ENCODE results near the gene LRRD1.
A peak's percentile ranks its signal among the peaks of the same experiment; 100 is the strongest.

The LRRD1 gene

GRCh38 chr7:92135052-92135889 is 43.7 kb downstream of the LRRD1 start:
- DNase-seq (ENCODE audit: low spot score), result peak; percentile 36
- TF ChIP-seq CTCF (IDR thresholded peaks at IDR 0.05; ENCODE audit: extremely low read depth, missing control alignments), result no peak

DNA sequence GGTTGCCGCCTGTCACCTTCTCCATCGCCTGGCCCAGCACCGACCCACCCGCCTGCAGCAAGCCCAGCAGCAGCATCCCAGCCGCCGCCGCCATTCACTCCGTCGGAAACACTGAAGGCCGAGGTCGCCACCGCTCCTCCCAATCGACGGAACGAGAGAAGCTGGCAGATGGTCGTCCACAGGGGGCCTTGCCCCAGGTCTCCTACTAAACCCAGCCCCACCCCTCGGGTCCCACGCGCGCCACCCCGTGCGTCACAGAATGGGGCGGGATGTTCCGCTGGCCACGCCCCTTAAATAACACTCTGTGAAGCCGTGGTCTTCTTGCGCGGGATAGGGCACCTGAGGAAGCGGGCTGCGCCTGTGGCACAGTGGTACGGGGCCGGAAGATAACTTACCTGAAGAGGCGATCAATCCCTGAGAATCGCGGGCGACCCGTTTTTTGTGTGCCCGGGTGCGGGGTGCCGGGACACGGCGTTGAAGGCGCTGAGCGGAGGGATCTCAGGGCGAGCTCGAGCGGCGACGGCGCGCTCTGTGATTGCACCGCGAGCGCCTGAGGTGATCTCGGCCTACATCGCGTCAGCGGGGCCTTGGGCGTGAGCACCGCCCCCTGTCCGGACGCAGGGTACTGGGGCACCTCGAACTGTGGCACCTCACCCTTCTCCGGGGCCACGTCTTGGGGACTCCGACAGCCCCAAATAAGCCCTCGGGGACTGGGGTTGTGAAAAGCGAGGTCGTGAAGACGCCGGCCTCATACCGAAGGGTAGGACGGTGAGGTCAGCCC is 44.5 kb downstream of the LRRD1 start, which contains the start of gene CYP51A1:
Gene CYP51A1, minus strand, starts transcription at position 207 of the 781 bp plus-strand sequence. Its CDS starts 113 bp downstream, at position 94.
- no peak for TF ChIP-seq CTCF (IDR thresholded peaks at IDR 0.05; ENCODE audit: extremely low read depth, missing control alignments)
- peak; percentile 93 for DNase-seq (ENCODE audit: low spot score)

DNA sequence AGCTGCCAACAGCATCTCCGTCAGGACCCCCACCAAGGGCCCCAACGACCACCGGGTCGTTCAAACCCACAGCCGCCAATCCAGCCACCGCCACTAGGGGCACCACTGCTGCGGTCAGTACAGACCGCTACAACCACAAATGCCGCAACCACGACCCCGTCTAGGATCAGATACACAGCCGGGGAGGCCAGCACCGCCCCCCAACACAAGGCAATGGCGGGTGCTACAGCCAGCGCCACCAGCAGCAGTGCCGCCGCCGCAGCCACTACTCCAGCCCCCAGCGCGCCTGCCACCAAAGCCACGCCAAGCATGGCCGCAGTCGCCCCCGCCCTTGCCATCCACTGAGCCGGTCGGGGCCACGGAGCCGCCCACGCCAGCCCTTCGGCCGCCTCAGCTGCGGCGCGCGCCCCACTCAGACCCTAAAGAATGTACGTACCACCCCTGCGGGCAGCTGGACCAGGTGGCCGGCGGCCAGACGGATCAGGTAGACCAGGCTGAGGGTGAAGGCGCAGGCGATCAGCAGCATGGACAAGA is 45.1 kb downstream of the LRRD1 start:
- peak; percentile 59 for DNase-seq (ENCODE audit: low spot score)
- TF ChIP-seq CTCF (IDR thresholded peaks at IDR 0.05; ENCODE audit: extremely low read depth, missing control alignments), result peak; percentile 76

- TF ChIP-seq CTCF (IDR thresholded peaks at IDR 0.05; ENCODE audit: extremely low read depth, missing control alignments), result no peak
- peak; percentile 45 for DNase-seq (ENCODE audit: low spot score)
Measured at GRCh38 chr7:92133133-92133736, 45.7 kb downstream of the LRRD1 start.

- TF ChIP-seq CTCF (IDR thresholded peaks at IDR 0.05; ENCODE audit: extremely low read depth, missing control alignments), result no peak
- DNase-seq (ENCODE audit: low spot score), result no peak
Measured at GRCh38 chr7:92131764-92132330, 47.1 kb downstream of the LRRD1 start.

GRCh38 chr7:92131093-92131492 is 47.8 kb downstream of the LRRD1 start:
- TF ChIP-seq CTCF (IDR thresholded peaks at IDR 0.05; ENCODE audit: extremely low read depth, missing control alignments), result no peak
- no peak for DNase-seq (ENCODE audit: low spot score)

Data from GM20000 (cell line).